ENCODE data around the gene VILL.
"Not testable (repeated sequence)": the region's sequence is repeated elsewhere in the genome, so short reads cannot be mapped to it uniquely, and the experiment has no call there.

VILL gene

DNA sequence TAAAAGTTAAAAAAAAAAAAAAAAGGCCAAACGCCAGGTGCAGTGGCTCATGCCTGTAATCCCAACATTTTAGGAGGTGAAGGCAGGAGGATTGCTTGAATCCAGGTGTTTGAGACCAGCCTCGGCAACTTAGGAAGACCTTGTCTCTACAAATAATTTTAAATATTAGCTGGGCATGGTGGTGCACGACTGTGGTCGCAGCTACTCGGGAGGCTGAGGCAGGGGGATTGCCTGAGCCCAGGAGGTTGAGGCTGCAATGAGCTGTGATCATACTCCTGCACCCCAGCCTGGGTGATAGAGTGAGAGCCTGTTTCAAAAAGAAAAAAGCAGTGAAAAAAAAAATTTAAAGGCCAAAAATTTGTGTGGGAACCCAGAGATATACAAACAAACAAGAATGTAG is 45.7 kb downstream of the VILL start:
- DNase-seq (ENCODE audit: low spot score): no peak

GRCh38 chr3:38036906-38037305 is 46.3 kb downstream of the VILL start:
- DNase-seq (ENCODE audit: low spot score): no peak

DNA sequence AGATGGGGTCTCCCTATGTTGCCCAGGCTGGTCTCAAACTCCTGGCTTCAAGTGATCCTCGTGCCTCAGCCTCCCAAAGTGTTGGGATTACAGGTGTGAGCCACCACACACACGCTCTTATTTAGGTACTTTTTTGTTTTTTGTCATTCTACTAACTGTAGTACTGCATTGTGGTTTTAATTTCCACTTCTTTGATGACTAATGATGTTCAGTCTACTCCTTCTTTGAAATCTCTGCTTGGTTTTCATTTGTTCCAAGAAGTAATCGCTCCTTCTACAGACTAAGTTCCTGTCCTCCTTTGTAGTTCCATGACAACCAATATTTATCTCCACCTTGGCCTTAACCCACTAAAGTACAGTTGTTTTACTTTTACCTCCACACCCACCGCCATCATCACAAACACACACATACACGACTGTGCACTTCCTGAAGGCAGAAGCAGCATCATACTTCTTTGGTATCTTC is 47.9 kb downstream of the VILL start:
- DNase-seq (ENCODE audit: low spot score): no peak

DNA sequence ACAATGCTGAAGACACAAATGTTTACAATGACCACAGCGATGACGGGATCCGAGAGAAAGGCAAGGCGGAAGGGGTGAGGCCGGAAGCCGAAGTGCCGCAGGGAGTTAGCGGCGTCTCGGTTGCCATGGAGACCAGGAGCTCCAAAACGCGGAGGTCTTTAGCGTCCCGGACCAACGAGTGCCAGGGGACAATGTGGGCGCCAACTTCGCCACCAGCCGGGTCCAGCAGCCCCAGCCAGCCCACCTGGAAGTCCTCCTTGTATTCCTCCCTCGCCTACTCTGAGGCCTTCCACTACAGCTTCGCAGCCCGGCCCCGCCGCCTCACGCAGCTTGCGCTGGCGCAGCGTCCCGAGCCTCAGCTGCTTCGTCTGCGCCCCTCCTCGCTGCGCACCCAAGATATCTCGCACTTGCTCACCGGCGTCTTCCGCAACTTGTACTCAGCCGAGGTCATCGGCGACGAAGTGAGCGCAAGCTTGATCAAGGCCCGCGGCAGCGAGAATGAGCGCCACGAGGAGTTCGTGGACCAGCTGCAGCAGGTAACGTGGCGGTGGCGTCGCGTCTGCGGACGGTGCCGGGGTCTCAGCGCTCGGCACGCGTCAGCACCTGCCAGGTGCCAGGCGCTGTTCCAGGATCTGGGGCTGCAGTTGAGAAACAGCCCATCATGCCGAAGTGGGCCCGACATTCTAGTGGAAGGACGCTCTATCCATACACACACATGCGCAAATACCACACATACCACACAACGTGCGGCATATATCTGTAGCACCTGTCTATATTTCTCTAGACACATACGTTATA is 48.7 kb downstream of the VILL start, which contains the start of gene DLEC1:
TSS of gene DLEC1 (plus strand) at position 108 of the 798 bp plus-strand sequence. CDS start at position 126, 18 bp downstream.
- DNase-seq (ENCODE audit: low spot score): no peak

- DNase-seq (ENCODE audit: low spot score): no peak
Measured at GRCh38 chr3:38039899-38040261, 49.3 kb downstream of the VILL start.

DNA sequence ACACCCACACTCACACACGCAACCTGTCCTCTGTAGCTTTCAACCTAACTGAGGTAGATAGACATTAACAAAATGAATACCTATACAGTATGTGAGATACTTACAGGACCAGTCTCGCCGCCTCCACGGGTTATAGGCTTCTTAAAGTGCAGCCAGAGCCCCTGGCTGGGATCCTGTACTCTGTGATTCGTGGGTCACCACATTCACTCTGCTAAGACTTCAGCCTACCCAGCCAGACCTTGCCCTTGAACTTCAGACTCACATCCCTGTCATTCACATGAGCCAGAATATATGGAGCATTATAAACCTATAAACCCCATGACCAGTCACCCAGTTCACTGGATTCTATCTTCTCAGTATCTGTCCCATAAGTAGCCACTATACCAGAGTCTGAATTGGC is 49.8 kb downstream of the VILL start:
- DNase-seq (ENCODE audit: low spot score): no peak

DNA sequence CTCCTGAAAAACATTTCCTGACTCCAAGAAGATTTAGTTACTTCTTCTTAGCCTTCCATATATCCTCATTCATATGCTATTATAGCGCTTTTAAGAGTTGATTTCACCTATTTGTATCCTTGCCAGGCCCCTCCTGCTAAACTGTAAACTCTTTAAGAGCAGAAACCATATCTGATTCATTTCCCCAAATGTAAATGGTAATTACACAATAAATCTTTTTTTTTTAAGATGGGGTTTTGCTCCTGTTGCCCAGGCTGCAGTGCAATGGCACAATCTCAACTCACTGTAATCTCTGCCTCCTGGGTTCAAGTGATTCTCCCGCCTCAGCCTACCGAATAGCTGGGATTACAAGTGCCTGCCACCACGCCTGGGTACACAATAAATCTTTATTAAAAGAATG is 52.9 kb downstream of the VILL start:
- no peak for DNase-seq (ENCODE audit: low spot score)

DNA sequence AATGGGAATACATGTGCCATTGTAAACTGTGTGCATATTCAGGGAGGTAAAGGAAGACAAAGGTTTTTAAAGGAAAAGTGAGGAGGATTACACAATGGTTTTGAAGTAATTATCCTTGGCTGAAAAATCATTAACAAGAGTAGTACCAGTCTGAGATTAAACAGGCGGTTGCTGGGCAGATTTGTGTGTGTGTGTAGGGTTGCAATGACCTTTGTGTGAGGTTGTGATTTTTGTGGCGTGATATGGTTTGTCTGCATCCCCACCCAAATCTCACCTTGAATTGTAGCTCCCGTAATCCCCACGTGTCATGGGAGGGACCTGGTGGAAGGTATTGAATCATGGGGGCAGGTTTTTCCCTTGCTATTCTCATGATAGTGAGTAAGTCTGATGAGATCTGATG is 55.4 kb downstream of the VILL start:
- DNase-seq (ENCODE audit: low spot score): no peak

DNA sequence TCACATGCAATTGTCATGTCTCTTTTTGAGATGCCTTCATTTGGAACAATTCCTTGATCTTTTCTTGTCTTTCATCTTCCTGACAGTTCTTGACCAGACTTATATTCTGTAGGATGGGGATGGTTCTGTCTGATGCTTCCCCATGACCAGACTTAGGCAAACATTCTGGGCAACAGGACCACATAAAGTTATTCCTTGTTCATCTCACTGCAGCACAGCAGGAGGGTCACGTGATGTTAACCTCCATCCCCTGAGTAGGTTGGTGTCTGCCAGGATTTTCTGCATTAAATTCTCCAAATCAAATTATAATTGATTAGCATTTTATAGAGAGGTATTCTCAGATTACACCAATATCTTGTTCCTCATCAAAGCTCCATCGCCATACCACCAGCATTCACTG is 56.2 kb downstream of the VILL start:
- DNase-seq (ENCODE audit: low spot score): no peak

DNA sequence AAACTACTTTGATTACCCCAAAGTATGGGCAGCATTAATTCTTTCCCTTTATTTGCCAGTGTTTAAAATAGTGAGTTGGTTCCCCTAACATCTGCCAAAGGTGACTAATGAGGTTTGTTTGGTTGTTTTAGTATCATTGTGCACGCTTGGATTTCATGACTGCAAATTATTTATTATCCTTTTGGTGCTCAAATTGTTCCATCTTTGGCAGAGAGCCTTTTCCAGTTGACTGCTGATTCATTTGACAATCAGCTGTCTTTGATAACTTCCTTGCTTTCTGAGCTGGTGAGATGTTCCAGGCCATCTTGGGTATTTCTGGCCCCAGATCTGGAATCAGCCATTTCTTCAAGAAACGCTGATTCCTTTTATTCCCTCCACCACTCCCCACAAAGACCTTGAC is 57.3 kb downstream of the VILL start:
- no peak for DNase-seq (ENCODE audit: low spot score)

GRCh38 chr3:38049358-38050126 is 59.0 kb downstream of the VILL start:
- DNase-seq (ENCODE audit: low spot score): no peak

DNA sequence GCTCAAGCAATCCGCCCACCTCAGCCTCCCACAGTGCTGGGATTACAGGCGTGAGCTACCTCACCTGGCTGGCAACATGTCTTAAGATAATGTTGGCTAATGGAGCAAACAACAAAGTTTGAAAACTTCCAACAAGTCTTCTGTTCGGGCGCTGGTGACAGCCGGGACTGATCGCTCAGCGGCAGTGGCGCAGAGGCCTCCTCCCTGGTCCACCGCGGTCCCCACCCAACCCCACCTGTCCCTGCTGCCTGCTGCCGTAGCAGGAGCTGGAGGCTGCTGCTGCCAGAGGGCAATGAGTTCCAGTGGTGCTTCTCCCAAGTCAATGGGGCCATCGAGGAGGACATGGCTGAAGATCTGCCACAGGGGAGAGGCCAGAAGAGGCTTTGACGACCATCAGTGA is 60.5 kb downstream of the VILL start:
- no peak for DNase-seq (ENCODE audit: low spot score)

DNA sequence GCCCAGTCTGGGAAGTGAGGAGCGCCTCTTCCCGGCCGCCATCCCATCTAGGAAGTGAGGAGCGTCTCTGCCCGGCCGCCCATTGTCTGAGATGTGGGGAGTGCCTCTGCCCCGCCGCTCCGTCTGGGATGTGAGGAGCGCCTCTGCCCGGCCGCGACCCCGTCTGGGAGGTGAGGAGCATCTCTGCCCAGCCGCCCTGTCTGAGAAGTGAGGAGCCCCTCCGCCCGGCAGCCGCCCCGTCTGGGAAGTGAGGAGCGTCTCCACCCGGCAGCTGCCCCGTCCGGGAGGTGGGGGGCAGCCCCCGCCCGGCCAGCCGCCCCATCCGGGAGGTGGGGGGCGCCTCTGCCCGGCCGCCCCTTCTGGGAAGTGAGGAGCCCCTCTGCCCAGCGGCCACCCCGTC is 62.7 kb downstream of the VILL start:
- not testable (repeated sequence) for DNase-seq (ENCODE audit: low spot score)

GRCh38 chr3:38053813-38054498 is 63.4 kb downstream of the VILL start:
- DNase-seq (ENCODE audit: low spot score): not testable (repeated sequence)

DNA sequence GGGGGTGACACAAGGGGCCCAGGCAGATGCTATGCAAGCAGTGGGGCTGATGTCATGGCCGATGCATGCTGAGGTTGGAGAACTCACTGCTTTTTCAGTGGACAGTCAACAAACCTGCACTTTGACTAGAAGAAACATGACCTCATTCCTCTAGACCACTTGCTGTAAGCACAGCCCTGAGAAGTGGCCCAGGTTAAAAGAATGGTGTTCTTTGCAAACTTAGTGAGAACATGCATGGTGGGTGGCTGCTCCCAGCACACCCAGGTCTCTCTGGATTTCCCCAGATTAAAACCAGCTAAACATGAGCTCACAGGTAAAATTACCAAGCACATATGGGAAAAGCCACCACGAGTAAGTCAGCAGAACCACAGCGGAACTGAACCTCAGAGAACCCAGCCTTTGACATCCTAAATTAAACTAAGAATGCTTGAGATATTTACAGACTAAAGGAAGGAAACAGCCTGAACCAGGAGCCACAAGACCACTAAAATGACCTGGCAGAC is 64.0 kb downstream of the VILL start:
- no peak for DNase-seq (ENCODE audit: low spot score)

All from LoVo (cell line).